Measurements from ENCODE around the gene LIN7B.

GRCh38 chr19:49094505-49095482 lies 19.4 kb upstream of the LIN7B start:
- no peak for TF ChIP-seq CTCF (conservative IDR thresholded peaks at IDR 0.05; ENCODE audit: low read length)
- TF ChIP-seq EZH2phosphoT487 (IDR thresholded peaks at IDR 0.05; ENCODE audit: borderline replicate concordance, low read depth, low read length), result no peak
